GM23338 (cell line): ENCODE results near the gene CMBL. TPM values are rescaled to one million over a fixed set of nuclear protein-coding genes. Genes with fewer than 3 reads are reported as not detected.

Experiments
- ATAC-seq: fragments of 200-7000 bp; cut with Tn5 transposase; 3 replicates; pipeline ENCODE4 v1.9.1; 2020
- DNase-seq: peaks from one replicate; pipeline ENCODE4 v3.0.0-alpha.2; 2015; ENCODE audit warnings: low spot score
- H2AFZ ChIP-seq: fragments of 200-600 bp; sonication (generic); 2 replicates; pipeline ENCODE4 v1.8.0; 2016; ENCODE audit warnings: antibody characterized with exemption, mild to moderate bottlenecking, moderate library complexity
- H3F3A ChIP-seq: fragments of 200-600 bp; sonication (generic); replicated peaks from 2 replicates; pipeline ENCODE4 v1.8.0; 2017; ENCODE audit warnings: antibody characterized with exemption, mixed run types, low read depth
- H3K27ac ChIP-seq: fragments of 200-600 bp; sonication (generic); 2 replicates; pipeline ENCODE4 v1.6.1; 2016; ENCODE audit warnings: low read depth
- H3K27me3 ChIP-seq: fragments of 200-600 bp; sonication (generic); 2 replicates; pipeline ENCODE4 v1.8.0; 2016; ENCODE audit warnings: mild to moderate bottlenecking, mixed run types, moderate library complexity; ENCODE audit not compliant: insufficient read depth
- H3K36me3 ChIP-seq: fragments of 200-600 bp; sonication (generic); 2 replicates; pipeline ENCODE4 v1.8.0; 2016; ENCODE audit warnings: mild to moderate bottlenecking; ENCODE audit not compliant: insufficient read depth
- H3K4me1 ChIP-seq: fragments of 200-600 bp; sonication (generic); 2 replicates; pipeline ENCODE4 v1.8.0; 2016; ENCODE audit warnings: mild to moderate bottlenecking, moderate library complexity; ENCODE audit not compliant: insufficient read depth
- H3K4me2 ChIP-seq: fragments of 200-600 bp; sonication (generic); 2 replicates; pipeline ENCODE4 v1.7.1; 2017; ENCODE audit warnings: mixed run types
- H3K4me3 ChIP-seq: fragments of 200-600 bp; sonication (generic); 2 replicates; pipeline ENCODE4 v1.6.1; 2016; ENCODE audit warnings: mixed run types
- H3K79me2 ChIP-seq: fragments of 200-600 bp; sonication (generic); replicated peaks from 2 replicates; pipeline ENCODE4 v1.8.0; 2017; ENCODE audit warnings: mild to moderate bottlenecking; ENCODE audit not compliant: insufficient read depth
- H3K9me2 ChIP-seq: fragments of 200-600 bp; sonication (generic); 2 replicates; pipeline ENCODE4 v1.8.0; 2017; ENCODE audit not compliant: insufficient read depth
- H4K20me1 ChIP-seq: fragments of 200-600 bp; sonication (generic); replicated peaks from 2 replicates; pipeline ENCODE4 v1.8.0; 2017; ENCODE audit warnings: mild to moderate bottlenecking; ENCODE audit not compliant: insufficient read depth
- H3K27ac Mint-ChIP-seq: 2 replicates; pipeline ENCODE4 v1.8.0; 2020; ENCODE audit warnings: inconsistent platforms, mild to moderate bottlenecking, moderate library complexity, mixed read lengths
- H3K27me3 Mint-ChIP-seq: 3 replicates; pipeline ENCODE4 v1.8.0; 2022; ENCODE audit warnings: low read depth, mild to moderate bottlenecking, moderate library complexity, mixed read lengths, inconsistent platforms; ENCODE audit not compliant: insufficient read depth, poor library complexity
- H3K36me3 Mint-ChIP-seq: 3 replicates; pipeline ENCODE4 v1.8.0; 2021; ENCODE audit warnings: low read depth, mild to moderate bottlenecking, inconsistent platforms, moderate library complexity, mixed read lengths
- H3K4me1 Mint-ChIP-seq: 3 replicates; pipeline ENCODE4 v1.8.0; 2020; ENCODE audit warnings: mild to moderate bottlenecking, inconsistent platforms, mixed read lengths
- H3K4me3 Mint-ChIP-seq: 3 replicates; pipeline ENCODE4 v1.8.0; 2021; ENCODE audit warnings: moderate library complexity, mild to moderate bottlenecking, inconsistent platforms, mixed read lengths
- H3K9me3 Mint-ChIP-seq: 3 replicates; pipeline ENCODE4 v1.8.0; 2020; ENCODE audit warnings: moderate library complexity, mild to moderate bottlenecking, inconsistent platforms, mixed read lengths
- CREB1 ChIP-seq: fragments of 250-450 bp; sonication (Bioruptor Pico); IDR thresholded peaks from 2 replicates; pipeline ENCODE4 v1.5.0; 2020; ENCODE audit warnings: low read depth, mild to moderate bottlenecking, moderate library complexity
- ETS1 ChIP-seq: IDR thresholded peaks from 2 replicates; pipeline ENCODE4 v1.6.1; 2016; ENCODE audit warnings: antibody characterized with exemption
- EZH2 ChIP-seq: fragments of 200-600 bp; sonication (generic); IDR thresholded peaks from one replicate; pipeline ENCODE4 v1.8.0; 2017; ENCODE audit warnings: antibody characterized with exemption, mild to moderate bottlenecking, low read depth; ENCODE audit not compliant: unreplicated experiment
- EZH2phosphoT487 ChIP-seq: fragments of 200-600 bp; sonication (generic); IDR thresholded peaks from one replicate; pipeline ENCODE4 v1.8.1; 2018; ENCODE audit warnings: antibody characterized with exemption; ENCODE audit not compliant: unreplicated experiment
- JUNB ChIP-seq: IDR thresholded peaks from one replicate; pipeline ENCODE4 v1.6.1; 2016; ENCODE audit warnings: antibody characterized with exemption; ENCODE audit not compliant: unreplicated experiment
- NANOG ChIP-seq: IDR thresholded peaks from 2 replicates; pipeline ENCODE4 v1.6.1; 2016; ENCODE audit warnings: antibody characterized with exemption, borderline replicate concordance
- POLR2AphosphoS5 ChIP-seq: IDR thresholded peaks from 2 replicates; pipeline ENCODE4 v1.6.1; 2016; ENCODE audit warnings: antibody characterized with exemption, low read depth
- STAT1 ChIP-seq: IDR thresholded peaks from one replicate; pipeline ENCODE4 v1.6.1; 2016; ENCODE audit warnings: antibody characterized with exemption; ENCODE audit not compliant: unreplicated experiment
- ZNF114 ChIP-seq: fragments of 250-450 bp; sonication (Bioruptor Pico); IDR thresholded peaks from 2 replicates; pipeline ENCODE4 v1.5.0; 2020; ENCODE audit warnings: mild to moderate bottlenecking, moderate library complexity
- ZNF331 ChIP-seq: fragments of 250-450 bp; sonication (Bioruptor Pico); IDR thresholded peaks from 2 replicates; pipeline ENCODE4 v1.5.0; 2020; ENCODE audit warnings: low read depth, mild to moderate bottlenecking, moderate library complexity
- ZNF462 ChIP-seq: fragments of 250-450 bp; sonication (Bioruptor Pico); IDR thresholded peaks from 2 replicates; pipeline ENCODE4 v1.5.0; 2020; ENCODE audit warnings: mild to moderate bottlenecking, moderate library complexity
- polyA plus RNA-seq: library from polyadenylated mRNA; unstranded; fragments of >200 nt; fragmentation: Nextera tagmentation; extraction: Ambion mirVana; gene quantifications from 2 replicates; pipeline ENCODE4 v1.2.1, GENCODE V29; 2016
- total RNA-seq: library from RNA; depleted of rRNA; stranded (reverse); fragments of >200 nt; shearing (Covaris generic); gene quantifications from 2 replicates; pipeline ENCODE4 v1.2.3, GENCODE V29; 2014
- TF ChIP-seq, protein P1 (sequence below), 2 experiments: fragments of 200-600 bp in 1 of 2; sonication (generic) in 1 of 2; conservative IDR thresholded peaks; 2 replicates each; pipeline versions ENCODE4 v1.5.1 to v1.6.1; 2016 to 2017; ENCODE audit warnings: antibody characterized with exemption in 2 of 2, low read depth in 2 of 2, mild to moderate bottlenecking in 2 of 2, moderate library complexity in 1 of 2
- TF ChIP-seq, protein P2 (sequence below): IDR thresholded peaks from one replicate; pipeline ENCODE4 v1.6.1; 2018; ENCODE audit warnings: antibody characterized with exemption; ENCODE audit not compliant: unreplicated experiment

Gene CMBL
- total and polyA plus RNA-seq, 2 experiments from 2014 or later: 13.2 to 24.1 TPM

DNA sequence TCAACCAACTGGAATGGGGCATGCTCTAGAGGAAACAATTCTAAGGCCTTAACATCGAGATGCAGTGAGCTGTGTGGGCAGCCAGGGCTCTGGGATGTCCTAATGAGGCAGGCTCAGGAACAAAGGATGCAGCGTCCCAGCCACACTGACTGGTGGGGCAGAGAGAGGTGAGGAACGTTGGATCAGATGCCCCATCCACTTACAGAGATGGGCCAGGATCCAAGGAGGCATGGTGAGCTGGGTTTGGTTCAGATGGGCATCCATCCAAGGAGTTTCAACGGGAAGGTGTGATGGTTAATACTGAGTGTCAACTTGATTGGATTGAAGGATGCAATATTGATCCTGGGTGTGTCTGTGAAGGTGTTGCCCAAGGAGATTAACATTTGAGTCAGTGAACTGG, 30.3 kb upstream of the CMBL start:
- ATAC-seq (no peak), DNase-seq (no peak)
- Histone ChIP-seq H4K20me1 (no peaks in the 10 kb centered on the region; the same call in none of the 2 replicates), H3F3A (0 out of 2 replicates have a peak, but pooled peaks cover 6% of the 10 kb centered on the region), H3K79me2 (no peaks in the 10 kb centered on the region), H3K27me3 (peaks cover 27% of the 10 kb centered on the region), H3K36me3 (no peaks in the 10 kb centered on the region), H3K4me3 (no peak overlapping the region), H2AFZ (no peak overlapping the region), H3K4me1 (peaks cover 11% of the 10 kb centered on the region), H3K9me2 (no peaks in the 10 kb centered on the region), H3K27ac (no peak overlapping the region), H3K4me2 (no peak overlapping the region)
- Mint-ChIP-seq H3K36me3 (no peaks in the 10 kb centered on the region; the same call in 1 of the 3 replicates), H3K4me3 (no peak overlapping the region; the same call in 2 of the 3 replicates), H3K4me1 (peaks cover 17% of the 10 kb centered on the region), H3K27me3 (peaks cover 27% of the 10 kb centered on the region), H3K9me3 (no peaks in the 10 kb centered on the region), H3K27ac (no peak overlapping the region)
- TF ChIP-seq JUNB: no peak
- TF ChIP-seq EZH2: no peak
- no peak for TF ChIP-seq ZNF114 (CRISPR knock-in tag)
- TF ChIP-seq CREB1 (CRISPR knock-in tag): no peak
- no peak for TF ChIP-seq ZNF331 (CRISPR knock-in tag)
- TF ChIP-seq ZNF462 (CRISPR knock-in tag): no peak
- TF ChIP-seq NANOG: no peak
- TF ChIP-seq ETS1: no peak
- no peak for TF ChIP-seq POLR2AphosphoS5
- TF ChIP-seq, protein P1, sequence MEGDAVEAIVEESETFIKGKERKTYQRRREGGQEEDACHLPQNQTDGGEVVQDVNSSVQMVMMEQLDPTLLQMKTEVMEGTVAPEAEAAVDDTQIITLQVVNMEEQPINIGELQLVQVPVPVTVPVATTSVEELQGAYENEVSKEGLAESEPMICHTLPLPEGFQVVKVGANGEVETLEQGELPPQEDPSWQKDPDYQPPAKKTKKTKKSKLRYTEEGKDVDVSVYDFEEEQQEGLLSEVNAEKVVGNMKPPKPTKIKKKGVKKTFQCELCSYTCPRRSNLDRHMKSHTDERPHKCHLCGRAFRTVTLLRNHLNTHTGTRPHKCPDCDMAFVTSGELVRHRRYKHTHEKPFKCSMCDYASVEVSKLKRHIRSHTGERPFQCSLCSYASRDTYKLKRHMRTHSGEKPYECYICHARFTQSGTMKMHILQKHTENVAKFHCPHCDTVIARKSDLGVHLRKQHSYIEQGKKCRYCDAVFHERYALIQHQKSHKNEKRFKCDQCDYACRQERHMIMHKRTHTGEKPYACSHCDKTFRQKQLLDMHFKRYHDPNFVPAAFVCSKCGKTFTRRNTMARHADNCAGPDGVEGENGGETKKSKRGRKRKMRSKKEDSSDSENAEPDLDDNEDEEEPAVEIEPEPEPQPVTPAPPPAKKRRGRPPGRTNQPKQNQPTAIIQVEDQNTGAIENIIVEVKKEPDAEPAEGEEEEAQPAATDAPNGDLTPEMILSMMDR (conservative IDR thresholded peaks at IDR 0.05; ENCODE audit: low read depth in 2 of 2): no peak
- TF ChIP-seq, protein P2, sequence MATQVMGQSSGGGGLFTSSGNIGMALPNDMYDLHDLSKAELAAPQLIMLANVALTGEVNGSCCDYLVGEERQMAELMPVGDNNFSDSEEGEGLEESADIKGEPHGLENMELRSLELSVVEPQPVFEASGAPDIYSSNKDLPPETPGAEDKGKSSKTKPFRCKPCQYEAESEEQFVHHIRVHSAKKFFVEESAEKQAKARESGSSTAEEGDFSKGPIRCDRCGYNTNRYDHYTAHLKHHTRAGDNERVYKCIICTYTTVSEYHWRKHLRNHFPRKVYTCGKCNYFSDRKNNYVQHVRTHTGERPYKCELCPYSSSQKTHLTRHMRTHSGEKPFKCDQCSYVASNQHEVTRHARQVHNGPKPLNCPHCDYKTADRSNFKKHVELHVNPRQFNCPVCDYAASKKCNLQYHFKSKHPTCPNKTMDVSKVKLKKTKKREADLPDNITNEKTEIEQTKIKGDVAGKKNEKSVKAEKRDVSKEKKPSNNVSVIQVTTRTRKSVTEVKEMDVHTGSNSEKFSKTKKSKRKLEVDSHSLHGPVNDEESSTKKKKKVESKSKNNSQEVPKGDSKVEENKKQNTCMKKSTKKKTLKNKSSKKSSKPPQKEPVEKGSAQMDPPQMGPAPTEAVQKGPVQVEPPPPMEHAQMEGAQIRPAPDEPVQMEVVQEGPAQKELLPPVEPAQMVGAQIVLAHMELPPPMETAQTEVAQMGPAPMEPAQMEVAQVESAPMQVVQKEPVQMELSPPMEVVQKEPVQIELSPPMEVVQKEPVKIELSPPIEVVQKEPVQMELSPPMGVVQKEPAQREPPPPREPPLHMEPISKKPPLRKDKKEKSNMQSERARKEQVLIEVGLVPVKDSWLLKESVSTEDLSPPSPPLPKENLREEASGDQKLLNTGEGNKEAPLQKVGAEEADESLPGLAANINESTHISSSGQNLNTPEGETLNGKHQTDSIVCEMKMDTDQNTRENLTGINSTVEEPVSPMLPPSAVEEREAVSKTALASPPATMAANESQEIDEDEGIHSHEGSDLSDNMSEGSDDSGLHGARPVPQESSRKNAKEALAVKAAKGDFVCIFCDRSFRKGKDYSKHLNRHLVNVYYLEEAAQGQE: no peak
- TF ChIP-seq STAT1: no peak
- TF ChIP-seq EZH2phosphoT487: no peak
